ENCODE results near the gene DNER. TPM values are rescaled to one million over a fixed set of nuclear protein-coding genes. Genes with fewer than 3 reads are reported as not detected.

DNER gene
- total RNA-seq, 1 experiment from 2014 or later, result 3.7 TPM

- TF ChIP-seq, protein P1, sequence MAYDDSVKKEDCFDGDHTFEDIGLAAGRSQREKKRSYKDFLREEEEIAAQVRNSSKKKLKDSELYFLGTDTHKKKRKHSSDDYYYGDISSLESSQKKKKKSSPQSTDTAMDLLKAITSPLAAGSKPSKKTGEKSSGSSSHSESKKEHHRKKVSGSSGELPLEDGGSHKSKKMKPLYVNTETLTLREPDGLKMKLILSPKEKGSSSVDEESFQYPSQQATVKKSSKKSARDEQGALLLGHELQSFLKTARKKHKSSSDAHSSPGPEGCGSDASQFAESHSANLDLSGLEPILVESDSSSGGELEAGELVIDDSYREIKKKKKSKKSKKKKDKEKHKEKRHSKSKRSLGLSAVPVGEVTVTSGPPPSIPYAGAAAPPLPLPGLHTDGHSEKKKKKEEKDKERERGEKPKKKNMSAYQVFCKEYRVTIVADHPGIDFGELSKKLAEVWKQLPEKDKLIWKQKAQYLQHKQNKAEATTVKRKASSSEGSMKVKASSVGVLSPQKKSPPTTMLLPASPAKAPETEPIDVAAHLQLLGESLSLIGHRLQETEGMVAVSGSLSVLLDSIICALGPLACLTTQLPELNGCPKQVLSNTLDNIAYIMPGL (CRISPR knock-in tag; IDR thresholded peaks at IDR 0.05), result peak; percentile 59; the same call in 1 of the 2 replicates
- TF ChIP-seq CBFB (CRISPR knock-in tag; IDR thresholded peaks at IDR 0.05; ENCODE audit: low read depth) (peak; percentile 3; the same call in 1 of the 2 replicates), ZNF121 (CRISPR knock-in tag; IDR thresholded peaks at IDR 0.05) (no peak)
- TF ChIP-seq, protein P2, sequence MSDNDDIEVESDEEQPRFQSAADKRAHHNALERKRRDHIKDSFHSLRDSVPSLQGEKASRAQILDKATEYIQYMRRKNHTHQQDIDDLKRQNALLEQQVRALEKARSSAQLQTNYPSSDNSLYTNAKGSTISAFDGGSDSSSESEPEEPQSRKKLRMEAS (CRISPR knock-in tag; IDR thresholded peaks at IDR 0.05), result peak; percentile 32; the same call in 1 of the 2 replicates
- CTCF ChIA-PET, result interaction anchor here (0.6 to 1.7 kb wide), 4 partner anchors 124 to 287 kb away, joined by 3 to 10 read pairs (median 5); no protein-coding TSS in a partner anchor
Observed at GRCh38 chr2:229713371-229714079, 830 bp downstream of the DNER start.

GRCh38 chr2:229712136-229712535 is 2.2 kb downstream of the DNER start:
- POLR2A ChIA-PET, result no interaction called here
- DNase-seq (ENCODE audit: low spot score) (no peak), ATAC-seq (no peak)
- peaks cover 46% of the 10 kb centered on the region for H3K27me3 Mint-ChIP-seq (ENCODE audit: low read depth)
- CTCF ChIA-PET, result interaction anchor here (0.7 to 1.5 kb wide), 5 partner anchors 13 to 281 kb away, joined by 3 to 5 read pairs (median 3); no protein-coding TSS in a partner anchor
- no peaks in the 10 kb centered on the region for H3K36me3 Mint-ChIP-seq
- no peaks in the 10 kb centered on the region for H3K9me3 Mint-ChIP-seq
- no peak for TF ChIP-seq JAZF1 (CRISPR knock-in tag; IDR thresholded peaks at IDR 0.05)
- TF ChIP-seq ZNF263 (CRISPR knock-in tag; IDR thresholded peaks at IDR 0.05; ENCODE audit: low read depth), result no peak
- no peak for TF ChIP-seq NR1H2 (CRISPR knock-in tag; IDR thresholded peaks at IDR 0.05)
- peak overlapping the region; percentile 76; the same call in 1 of the 2 replicates for H3K4me3 Mint-ChIP-seq
- H3K4me1 Mint-ChIP-seq, result peaks cover 20% of the 10 kb centered on the region
- no peak overlapping the region for H3K27ac Mint-ChIP-seq

More at GRCh38 chr2:229713371-229714079, 830 bp downstream of the DNER start:
- peak; percentile 68 for DNase-seq (ENCODE audit: low spot score)
- peak; percentile 73 for ATAC-seq
- Mint-ChIP-seq H3K9me3 (no peaks in the 10 kb centered on the region), H3K27me3 (ENCODE audit: low read depth) (peaks cover 58% of the 10 kb centered on the region), H3K36me3 (no peaks in the 10 kb centered on the region), H3K4me1 (peaks cover 20% of the 10 kb centered on the region), H3K27ac (no peak overlapping the region), H3K4me3 (peak overlapping the region; percentile 76)
- POLR2A ChIA-PET, result no interaction called here

GRCh38 chr2:229708335-229708734 is 6.0 kb downstream of the DNER start:
- ATAC-seq (no peak), DNase-seq (ENCODE audit: low spot score) (no peak)
- Mint-ChIP-seq H3K4me3 (no peak overlapping the region), H3K36me3 (no peaks in the 10 kb centered on the region), H3K9me3 (no peaks in the 10 kb centered on the region), H3K4me1 (peaks cover 10% of the 10 kb centered on the region; the same call in 1 of the 2 replicates), H3K27me3 (ENCODE audit: low read depth) (peaks cover 26% of the 10 kb centered on the region), H3K27ac (no peak overlapping the region)
- TF ChIP-seq ZNF138 (CRISPR knock-in tag; conservative IDR thresholded peaks at IDR 0.05) (no peak), TCF7 (CRISPR knock-in tag; IDR thresholded peaks at IDR 0.05; ENCODE audit: low read depth) (no peak), ZNF263 (CRISPR knock-in tag; IDR thresholded peaks at IDR 0.05; ENCODE audit: low read depth) (no peak)
- ChIA-PET POLR2A (no interaction called here), CTCF (no interaction called here)

DNA sequence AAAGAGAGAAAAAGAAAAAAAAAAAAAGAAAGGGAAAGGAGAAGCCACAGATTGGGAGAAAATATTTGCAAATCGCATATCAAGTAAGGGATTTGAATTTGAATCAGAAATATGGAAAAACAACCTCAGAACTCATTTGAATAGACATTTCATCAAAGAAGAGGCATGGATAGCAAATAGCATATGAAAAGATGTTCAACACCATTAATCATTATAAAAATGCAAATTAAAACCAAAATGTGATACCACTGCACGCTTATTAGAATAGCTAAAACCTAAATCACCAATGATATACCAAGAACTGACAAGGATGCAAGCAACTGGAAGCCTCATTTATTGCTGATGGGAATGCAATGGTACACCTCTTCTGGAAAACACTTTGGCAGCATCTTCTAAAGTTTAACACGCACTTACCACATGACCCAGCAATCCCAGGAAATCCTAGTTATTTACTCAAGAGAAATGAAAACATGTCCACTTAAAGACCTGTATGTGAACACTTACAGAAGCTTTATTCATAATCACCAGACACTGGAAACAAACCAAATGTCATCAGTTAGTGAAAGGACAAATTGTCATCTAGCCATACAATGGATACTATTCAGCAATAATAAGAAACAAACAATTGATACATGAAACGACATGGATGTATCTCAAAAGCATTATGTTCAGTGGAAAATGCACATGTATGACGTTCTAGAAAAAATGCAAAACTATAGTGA is 10.3 kb downstream of the DNER start:
- peaks cover 3% of the 10 kb centered on the region for H3K4me1 Mint-ChIP-seq
- no peak for DNase-seq (ENCODE audit: low spot score)
- H3K36me3 Mint-ChIP-seq, result no peaks in the 10 kb centered on the region
- no peak overlapping the region for H3K4me3 Mint-ChIP-seq
- TF ChIP-seq FOXJ3 (CRISPR knock-in tag; IDR thresholded peaks at IDR 0.05; ENCODE audit: borderline replicate concordance) (no peak), IRF2 (CRISPR knock-in tag; IDR thresholded peaks at IDR 0.05; ENCODE audit: borderline replicate concordance, low read depth) (no peak), TEAD4 (CRISPR knock-in tag; IDR thresholded peaks at IDR 0.05) (no peak), SOX15 (CRISPR knock-in tag; IDR thresholded peaks at IDR 0.05) (no peak), ZNF232 (CRISPR knock-in tag; IDR thresholded peaks at IDR 0.05) (no peak), CREB1 (CRISPR knock-in tag; IDR thresholded peaks at IDR 0.05) (no peak)
- TF ChIP-seq, protein P3, sequence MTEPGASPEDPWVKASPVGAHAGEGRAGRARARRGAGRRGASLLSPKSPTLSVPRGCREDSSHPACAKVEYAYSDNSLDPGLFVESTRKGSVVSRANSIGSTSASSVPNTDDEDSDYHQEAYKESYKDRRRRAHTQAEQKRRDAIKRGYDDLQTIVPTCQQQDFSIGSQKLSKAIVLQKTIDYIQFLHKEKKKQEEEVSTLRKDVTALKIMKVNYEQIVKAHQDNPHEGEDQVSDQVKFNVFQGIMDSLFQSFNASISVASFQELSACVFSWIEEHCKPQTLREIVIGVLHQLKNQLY (CRISPR knock-in tag; IDR thresholded peaks at IDR 0.05), result no peak
- ATAC-seq, result no peak
- CTCF ChIA-PET, result no interaction called here
- no peaks in the 10 kb centered on the region for H3K27me3 Mint-ChIP-seq (ENCODE audit: low read depth)
- POLR2A ChIA-PET, result no interaction called here
- no peak overlapping the region for H3K27ac Mint-ChIP-seq
- H3K9me3 Mint-ChIP-seq, result no peaks in the 10 kb centered on the region; the same call in 1 of the 2 replicates

Measured in WTC11 (cell line).